ENCODE data around the gene TCHHL1. TPM values are rescaled to one million over a fixed set of nuclear protein-coding genes. Genes with fewer than 3 reads are reported as not detected.

TCHHL1 gene
- total and polyA plus RNA-seq, 9 of the 15 experiments (the other 6 are each of a cell fraction or from before 2014, with no cell fraction given), result not detected

GRCh38 chr1:152036267-152037216, 52.3 kb downstream of the TCHHL1 start, which contains the start of gene S100A11 (continued):
- TF ChIP-seq, protein P1, sequence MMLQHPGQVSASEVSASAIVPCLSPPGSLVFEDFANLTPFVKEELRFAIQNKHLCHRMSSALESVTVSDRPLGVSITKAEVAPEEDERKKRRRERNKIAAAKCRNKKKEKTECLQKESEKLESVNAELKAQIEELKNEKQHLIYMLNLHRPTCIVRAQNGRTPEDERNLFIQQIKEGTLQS (IDR thresholded peaks at IDR 0.05), result no peak
- TF ChIP-seq, protein P1 (CRISPR knock-in tag; conservative IDR thresholded peaks at IDR 0.05), result no peak
- TF ChIP-seq ZBTB11 (CRISPR knock-in tag; IDR thresholded peaks at IDR 0.05) (peak in 1 of 3 experiments; percentile 51; a peak in 3 of 6 replicates), ETV5 (CRISPR knock-in tag; IDR thresholded peaks at IDR 0.05; ENCODE audit: low read depth) (no peak), CCNT2 (IDR thresholded peaks at IDR 0.05; ENCODE audit: borderline replicate concordance, extremely low read depth, insufficient read length, low read depth, low read length) (peak; percentile 59), SMAD4 (CRISPR knock-in tag; conservative IDR thresholded peaks at IDR 0.05) (peak; percentile 41), MAX (CRISPR knock-in tag; IDR thresholded peaks at IDR 0.05) (0 out of 2 replicates have a peak, but pooled peaks have one; percentile 28), ZBTB17 (CRISPR knock-in tag; IDR thresholded peaks at IDR 0.05) (0 out of 2 replicates have a peak, but pooled peaks have one; percentile 29), POLR2H (tag; IDR thresholded peaks at IDR 0.05; ENCODE audit: low read depth) (peak; percentile 95), GATAD2B (IDR thresholded peaks at IDR 0.05; ENCODE audit: borderline replicate concordance) (0 out of 2 replicates have a peak, but pooled peaks have one; percentile 34)
- TF ChIP-seq, protein P2, sequence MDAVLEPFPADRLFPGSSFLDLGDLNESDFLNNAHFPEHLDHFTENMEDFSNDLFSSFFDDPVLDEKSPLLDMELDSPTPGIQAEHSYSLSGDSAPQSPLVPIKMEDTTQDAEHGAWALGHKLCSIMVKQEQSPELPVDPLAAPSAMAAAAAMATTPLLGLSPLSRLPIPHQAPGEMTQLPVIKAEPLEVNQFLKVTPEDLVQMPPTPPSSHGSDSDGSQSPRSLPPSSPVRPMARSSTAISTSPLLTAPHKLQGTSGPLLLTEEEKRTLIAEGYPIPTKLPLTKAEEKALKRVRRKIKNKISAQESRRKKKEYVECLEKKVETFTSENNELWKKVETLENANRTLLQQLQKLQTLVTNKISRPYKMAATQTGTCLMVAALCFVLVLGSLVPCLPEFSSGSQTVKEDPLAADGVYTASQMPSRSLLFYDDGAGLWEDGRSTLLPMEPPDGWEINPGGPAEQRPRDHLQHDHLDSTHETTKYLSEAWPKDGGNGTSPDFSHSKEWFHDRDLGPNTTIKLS (IDR thresholded peaks at IDR 0.05; ENCODE audit: borderline replicate concordance, low read depth), result peak; percentile 81
- TF ChIP-seq, protein P3, sequence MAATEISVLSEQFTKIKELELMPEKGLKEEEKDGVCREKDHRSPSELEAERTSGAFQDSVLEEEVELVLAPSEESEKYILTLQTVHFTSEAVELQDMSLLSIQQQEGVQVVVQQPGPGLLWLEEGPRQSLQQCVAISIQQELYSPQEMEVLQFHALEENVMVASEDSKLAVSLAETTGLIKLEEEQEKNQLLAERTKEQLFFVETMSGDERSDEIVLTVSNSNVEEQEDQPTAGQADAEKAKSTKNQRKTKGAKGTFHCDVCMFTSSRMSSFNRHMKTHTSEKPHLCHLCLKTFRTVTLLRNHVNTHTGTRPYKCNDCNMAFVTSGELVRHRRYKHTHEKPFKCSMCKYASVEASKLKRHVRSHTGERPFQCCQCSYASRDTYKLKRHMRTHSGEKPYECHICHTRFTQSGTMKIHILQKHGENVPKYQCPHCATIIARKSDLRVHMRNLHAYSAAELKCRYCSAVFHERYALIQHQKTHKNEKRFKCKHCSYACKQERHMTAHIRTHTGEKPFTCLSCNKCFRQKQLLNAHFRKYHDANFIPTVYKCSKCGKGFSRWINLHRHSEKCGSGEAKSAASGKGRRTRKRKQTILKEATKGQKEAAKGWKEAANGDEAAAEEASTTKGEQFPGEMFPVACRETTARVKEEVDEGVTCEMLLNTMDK (IDR thresholded peaks at IDR 0.05; ENCODE audit: borderline replicate concordance, insufficient read depth, low read depth, low read length, poor library complexity, severe bottlenecking), result no peak
- TF ChIP-seq, protein P4, sequence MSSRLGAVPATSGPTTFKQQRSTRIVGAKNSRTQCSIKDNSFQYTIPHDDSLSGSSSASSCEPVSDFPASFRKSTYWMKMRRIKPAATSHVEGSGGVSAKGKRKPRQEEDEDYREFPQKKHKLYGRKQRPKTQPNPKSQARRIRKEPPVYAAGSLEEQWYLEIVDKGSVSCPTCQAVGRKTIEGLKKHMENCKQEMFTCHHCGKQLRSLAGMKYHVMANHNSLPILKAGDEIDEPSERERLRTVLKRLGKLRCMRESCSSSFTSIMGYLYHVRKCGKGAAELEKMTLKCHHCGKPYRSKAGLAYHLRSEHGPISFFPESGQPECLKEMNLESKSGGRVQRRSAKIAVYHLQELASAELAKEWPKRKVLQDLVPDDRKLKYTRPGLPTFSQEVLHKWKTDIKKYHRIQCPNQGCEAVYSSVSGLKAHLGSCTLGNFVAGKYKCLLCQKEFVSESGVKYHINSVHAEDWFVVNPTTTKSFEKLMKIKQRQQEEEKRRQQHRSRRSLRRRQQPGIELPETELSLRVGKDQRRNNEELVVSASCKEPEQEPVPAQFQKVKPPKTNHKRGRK (tag; IDR thresholded peaks at IDR 0.05), result peak; percentile 53; the same call in 1 of the 2 replicates
